Subcutaneous abdominal adipose tissue (tissue), 5 donors: Measurements from ENCODE around the gene MPEG1.
A peak's percentile ranks its signal among the peaks of the same experiment; 100 is the strongest.

Experiments
- H3K27ac ChIP-seq: one replicate; pipeline ENCODE4 v1.7.0; 2013; ENCODE audit warnings: low read depth, mild to moderate bottlenecking, inconsistent platforms, low read length, moderate library complexity
- H3K27me3 ChIP-seq, 5 donors: one replicate each; pipeline ENCODE4 v1.7.0; 2013; ENCODE audit warnings: low read length in 5 of 5, inconsistent platforms in 1 of 5; ENCODE audit not compliant: control insufficient read depth in 5 of 5, insufficient read depth in 4 of 5
- H3K36me3 ChIP-seq, 5 donors: one replicate each; pipeline ENCODE4 v1.7.0; 2013; ENCODE audit warnings: low read length in 5 of 5; ENCODE audit not compliant: control insufficient read depth in 5 of 5, insufficient read depth in 5 of 5
- H3K4me1 ChIP-seq, 5 donors: one replicate each; pipeline ENCODE4 v1.7.0; 2013; ENCODE audit warnings: low read length in 5 of 5, mild to moderate bottlenecking in 3 of 5, moderate library complexity in 1 of 5; ENCODE audit not compliant: control insufficient read depth in 5 of 5, insufficient read depth in 5 of 5
- H3K4me3 ChIP-seq, 5 donors: one replicate each; pipeline ENCODE4 v1.7.0; 2013; ENCODE audit warnings: low read length in 5 of 5, low read depth in 1 of 5
- H3K9ac ChIP-seq, 5 donors: one replicate each; pipeline ENCODE4 v1.7.0; 2013; ENCODE audit warnings: low read length in 5 of 5, mild to moderate bottlenecking in 4 of 5, moderate library complexity in 3 of 5
- H3K9me3 ChIP-seq, 5 donors: one replicate each; pipeline ENCODE4 v1.7.0; 2013; ENCODE audit warnings: low read length in 5 of 5; ENCODE audit not compliant: control insufficient read depth in 5 of 5
- donor health status: healthy.
- donor health status: healthy.
- donor health status: healthy.
- donor health status: healthy.
- donor health status: healthy.

Gene MPEG1

DNA sequence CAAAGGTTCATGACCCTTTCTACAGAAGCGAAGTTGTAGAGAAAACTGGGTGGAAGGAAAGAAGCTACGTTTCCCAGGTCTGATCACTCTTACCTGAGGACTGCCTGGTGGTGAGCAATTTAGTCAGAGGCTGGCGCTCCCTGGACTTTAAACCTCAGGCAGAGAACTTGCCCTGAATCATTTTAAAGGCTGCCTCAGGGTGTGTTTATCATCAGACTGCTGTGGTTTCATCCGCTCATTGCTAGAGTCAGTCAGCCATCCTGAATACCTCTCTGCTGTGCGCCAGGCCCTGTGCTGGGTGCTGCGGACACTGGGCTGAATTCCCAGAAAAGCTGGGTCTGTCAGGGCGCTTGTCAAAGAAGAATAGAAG lies 38.1 kb downstream of the MPEG1 start:
- Histone ChIP-seq H3K36me3 (peaks cover 0 to 11% (median 0%) of the 10 kb centered on the region in 5 donors), H3K27ac (peak overlapping the region; percentile 83), H3K4me1 (peaks cover 0 to 63% (median 46%) of the 10 kb centered on the region in 5 donors), H3K9me3 (no peaks in the 10 kb centered on the region), H3K4me3 (peak overlapping the region in 3 of 5 donors; percentile 87 to 96 (median 90)), H3K27me3 (no peaks in the 10 kb centered on the region), H3K9ac (peak overlapping the region in 4 of 5 donors; percentile 63 to 93 (median 84))

DNA sequence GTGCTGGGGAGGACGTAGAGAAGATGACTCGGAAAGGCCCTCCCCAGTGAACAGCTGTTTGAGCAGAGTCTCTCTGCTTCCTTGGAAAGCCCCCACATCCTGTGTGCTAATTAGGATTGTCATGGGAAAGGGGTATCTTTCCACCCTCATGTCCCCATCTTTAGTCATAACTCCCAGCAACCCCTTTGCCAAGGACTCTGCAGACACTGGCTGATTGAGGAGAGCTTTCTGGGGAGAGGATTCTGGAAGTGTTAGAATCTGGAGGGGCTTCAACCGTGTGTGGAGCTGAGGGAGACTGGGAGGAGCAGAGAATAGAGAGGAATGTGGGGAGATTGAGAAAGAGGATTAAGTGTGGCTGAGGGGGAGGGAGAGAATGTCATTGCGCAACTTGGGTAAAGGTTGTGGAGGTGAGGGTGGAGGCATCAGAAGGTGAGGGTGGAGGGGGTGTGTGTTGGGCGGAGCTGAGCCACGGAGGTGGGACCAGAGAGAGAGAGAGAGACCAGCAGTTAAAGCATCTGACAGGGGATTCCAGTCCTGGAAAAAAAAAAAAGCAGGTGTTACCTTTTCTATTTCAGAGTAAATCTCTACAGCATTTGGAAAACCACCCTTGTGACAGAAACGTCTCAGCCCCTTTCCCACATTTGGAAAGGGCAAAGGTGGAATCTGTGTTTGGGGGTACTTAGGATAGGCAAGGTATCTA lies 38.6 kb downstream of the MPEG1 start:
- Histone ChIP-seq H3K27ac (peak overlapping the region; percentile 83), H3K27me3 (no peaks in the 10 kb centered on the region), H3K4me3 (peak overlapping the region; percentile 70 to 96 (median 90)), H3K9me3 (no peaks in the 10 kb centered on the region), H3K36me3 (peaks cover 0 to 11% (median 0%) of the 10 kb centered on the region in 5 donors), H3K9ac (peak overlapping the region; percentile 75 to 93 (median 90)), H3K4me1 (peaks cover 0 to 62% (median 46%) of the 10 kb centered on the region in 5 donors)

DNA sequence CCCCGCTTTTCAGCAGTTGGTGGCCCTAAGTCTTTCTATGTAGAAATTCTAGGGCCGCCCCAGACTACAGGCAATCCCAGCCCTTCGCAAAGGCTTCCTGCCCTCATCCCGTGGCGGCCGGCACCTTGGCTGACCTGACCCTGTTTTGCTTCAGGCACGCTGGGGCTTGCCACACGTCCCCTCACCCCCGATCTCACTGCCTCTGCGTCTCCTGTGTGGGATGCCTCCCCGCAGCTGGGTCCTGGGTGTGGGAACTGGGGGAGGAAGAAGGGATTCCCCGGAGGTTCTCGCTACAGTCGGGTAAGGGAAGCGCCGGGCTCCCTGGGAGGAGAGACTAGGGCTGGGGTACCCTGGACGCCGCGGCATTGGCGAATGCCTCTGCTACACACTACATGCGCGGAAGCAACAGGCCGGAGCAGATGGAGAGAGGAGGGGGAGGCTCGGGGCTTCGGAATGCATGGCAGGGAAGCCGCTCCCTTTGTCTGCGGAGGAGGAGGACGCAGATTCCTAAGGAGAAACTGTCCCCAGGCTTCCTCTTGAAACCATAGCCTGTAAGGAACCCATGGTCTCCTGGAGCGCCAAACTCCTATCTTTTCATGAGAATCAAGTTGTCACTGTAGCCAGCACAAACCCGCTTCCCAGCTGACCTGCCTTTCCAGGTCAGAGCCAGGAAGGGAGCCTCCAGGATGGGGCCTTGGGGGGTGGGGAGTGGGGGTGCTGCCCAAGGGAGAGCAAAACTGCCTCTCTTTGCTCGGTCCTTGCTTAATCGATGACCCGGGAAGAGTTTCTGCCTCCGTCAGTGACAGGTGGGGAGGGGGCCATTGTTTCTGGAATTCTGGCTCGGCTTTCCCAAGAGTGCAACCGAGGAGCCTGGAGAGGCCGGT lies 39.4 kb downstream of the MPEG1 start:
- Histone ChIP-seq H3K36me3 (peaks cover 0 to 7% (median 0%) of the 10 kb centered on the region in 5 donors), H3K4me3 (peak overlapping the region; percentile 70 to 96 (median 90)), H3K9me3 (no peaks in the 10 kb centered on the region), H3K27me3 (no peaks in the 10 kb centered on the region), H3K9ac (peak overlapping the region; percentile 78 to 93 (median 90)), H3K27ac (peak overlapping the region; percentile 83), H3K4me1 (peaks cover 0 to 56% (median 46%) of the 10 kb centered on the region in 5 donors)

DNA sequence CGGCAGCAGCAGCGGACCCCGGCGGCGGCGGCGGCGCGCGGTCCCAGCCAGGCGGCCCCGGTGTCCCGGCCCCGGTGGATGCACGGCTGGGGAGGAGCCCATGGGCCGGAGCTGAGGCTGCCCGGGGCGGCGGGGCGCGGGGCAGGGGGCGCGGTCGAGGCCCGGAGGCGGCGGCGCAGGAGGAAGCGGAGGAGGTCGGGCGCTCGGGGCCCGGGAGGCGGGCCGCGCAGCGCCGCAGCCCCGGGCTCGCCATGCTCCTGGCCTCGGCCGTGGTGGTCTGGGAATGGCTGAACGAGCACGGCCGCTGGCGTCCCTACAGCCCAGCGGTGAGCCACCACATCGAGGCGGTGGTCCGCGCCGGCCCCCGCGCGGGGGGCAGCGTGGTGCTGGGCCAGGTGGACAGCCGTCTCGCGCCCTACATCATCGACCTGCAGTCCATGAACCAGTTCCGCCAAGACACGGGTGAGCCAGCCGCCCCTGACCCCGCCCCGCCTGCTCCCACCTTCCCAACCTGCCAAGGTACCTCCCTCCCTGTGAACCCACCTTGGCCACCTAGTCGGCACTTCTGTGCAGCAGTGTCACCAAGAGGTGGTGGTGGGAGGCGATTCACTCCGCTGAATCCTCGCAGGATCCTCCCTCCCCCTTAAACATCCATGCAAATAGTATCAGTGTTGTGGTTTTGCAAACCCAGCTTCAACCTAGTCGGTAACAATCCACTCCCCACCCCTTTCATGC lies 40.2 kb downstream of the MPEG1 start:
- Histone ChIP-seq H3K36me3 (peaks cover 0 to 4% (median 0%) of the 10 kb centered on the region in 5 donors), H3K4me1 (peaks cover 0 to 54% (median 42%) of the 10 kb centered on the region in 5 donors), H3K27me3 (no peaks in the 10 kb centered on the region), H3K4me3 (peak overlapping the region; percentile 70 to 96 (median 90)), H3K9ac (peak overlapping the region; percentile 78 to 93 (median 90)), H3K27ac (peak overlapping the region; percentile 83), H3K9me3 (no peaks in the 10 kb centered on the region)

DNA sequence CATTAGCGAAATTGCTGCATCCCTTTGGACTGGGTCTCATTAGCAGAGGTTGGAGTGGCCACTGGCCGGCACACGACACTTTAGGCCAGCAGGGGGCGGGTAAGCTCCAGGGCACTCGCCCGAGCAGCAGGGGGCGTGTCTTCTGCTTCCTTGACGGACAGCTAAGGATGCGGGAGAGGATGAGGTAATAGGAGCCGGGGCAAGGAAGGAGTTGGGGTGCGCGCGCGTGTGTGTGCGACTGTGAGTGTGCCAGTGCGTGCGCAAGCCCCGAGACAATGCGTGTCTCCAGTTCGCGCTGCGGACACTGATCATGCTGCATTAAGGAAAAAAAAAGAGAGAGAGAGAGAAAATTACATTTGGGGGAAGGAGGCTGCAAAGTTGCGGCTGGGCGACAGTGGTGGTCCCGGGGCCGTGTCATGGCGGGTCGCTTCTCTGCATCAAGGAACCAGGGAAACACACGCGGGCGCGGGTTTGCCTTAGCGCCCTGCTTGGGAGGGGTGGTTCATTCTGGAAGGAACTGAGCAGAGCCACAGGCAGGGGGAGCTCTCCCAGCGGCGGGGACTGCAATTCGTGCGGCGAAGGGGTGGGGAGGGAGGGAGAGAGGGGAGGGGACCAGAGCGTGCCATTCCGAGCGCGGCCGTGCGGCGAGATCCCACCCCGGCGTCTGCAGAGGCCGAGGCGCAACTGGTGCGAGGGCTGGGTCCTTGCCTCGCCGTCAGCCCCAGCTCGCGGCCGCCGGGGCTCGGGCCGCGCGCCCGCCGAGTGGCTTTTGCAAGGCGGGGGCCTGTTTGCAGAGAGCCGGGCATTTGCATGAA lies 41.0 kb downstream of the MPEG1 start, which contains the start of gene DTX4:
Gene DTX4, plus strand, starts transcription at position 625 of the 815 bp plus-strand sequence. CDS start 464 bp downstream, outside the sequence.
- Histone ChIP-seq H3K4me3 (peak within 1 kb of the TSS; percentile 70 to 96 (median 90)), H3K27ac (peak within 1 kb of the TSS; percentile 83), H3K4me1 (peaks cover 0 to 46% (median 38%) of the 10 kb centered on the region in 5 donors), H3K27me3 (no peaks in the 10 kb centered on the region), H3K36me3 (no peaks in the 10 kb centered on the region), H3K9ac (peak within 1 kb of the TSS; percentile 78 to 93 (median 90)), H3K9me3 (no peaks in the 10 kb centered on the region)

DNA sequence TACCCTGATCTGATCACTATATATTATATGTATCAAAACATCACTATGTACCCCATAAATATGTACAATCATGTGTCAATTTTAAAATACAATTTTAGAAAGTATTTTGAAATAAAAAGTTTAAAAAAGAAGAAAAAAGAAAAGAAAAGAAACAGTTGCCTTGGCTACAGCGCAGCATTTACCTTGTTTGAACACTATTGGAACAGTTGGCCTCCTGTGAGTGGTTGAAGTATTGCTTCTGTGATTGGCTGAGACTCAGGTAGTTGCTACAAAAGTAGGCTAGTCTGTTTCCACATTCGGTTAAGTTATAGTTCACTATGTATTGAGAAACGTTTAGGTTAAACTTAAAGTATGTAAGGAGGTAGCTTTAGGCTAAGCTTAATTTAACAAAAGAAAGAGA lies 48.7 kb downstream of the MPEG1 start:
- Histone ChIP-seq H3K4me3 (no peak overlapping the region), H3K27me3 (no peaks in the 10 kb centered on the region), H3K36me3 (no peaks in the 10 kb centered on the region), H3K4me1 (no peaks in the 10 kb centered on the region), H3K9me3 (no peaks in the 10 kb centered on the region), H3K9ac (no peak overlapping the region), H3K27ac (no peak overlapping the region)
